ENCODE data around the gene UBASH3B.

The UBASH3B gene

GRCh38 chr11:122742301-122743018 lies 86.9 kb downstream of the UBASH3B start:
- no peak overlapping the region for H3K27ac ChIP-seq
- TF ChIP-seq ZFX (IDR thresholded peaks at IDR 0.05; ENCODE audit: borderline replicate concordance), result no peak
- no peak for TF ChIP-seq CTCF (IDR thresholded peaks at IDR 0.05)

GRCh38 chr11:122743097-122743741 lies 87.7 kb downstream of the UBASH3B start:
- no peak for TF ChIP-seq CTCF (IDR thresholded peaks at IDR 0.05)
- no peak for TF ChIP-seq ZFX (IDR thresholded peaks at IDR 0.05; ENCODE audit: borderline replicate concordance)
- H3K27ac ChIP-seq, result no peak overlapping the region

GRCh38 chr11:122743949-122744348 lies 88.4 kb downstream of the UBASH3B start:
- no peak overlapping the region for H3K27ac ChIP-seq
- no peak for TF ChIP-seq CTCF (IDR thresholded peaks at IDR 0.05)
- no peak for TF ChIP-seq ZFX (IDR thresholded peaks at IDR 0.05; ENCODE audit: borderline replicate concordance)

GRCh38 chr11:122744357-122744756 lies 88.8 kb downstream of the UBASH3B start:
- TF ChIP-seq CTCF (IDR thresholded peaks at IDR 0.05) (no peak), ZFX (IDR thresholded peaks at IDR 0.05; ENCODE audit: borderline replicate concordance) (no peak)
- H3K27ac ChIP-seq, result no peak overlapping the region

GRCh38 chr11:122745111-122745510 lies 89.6 kb downstream of the UBASH3B start:
- no peak overlapping the region for H3K27ac ChIP-seq
- no peak for TF ChIP-seq CTCF (IDR thresholded peaks at IDR 0.05)

- H3K27ac ChIP-seq, result no peak overlapping the region
- TF ChIP-seq ZFX (IDR thresholded peaks at IDR 0.05; ENCODE audit: borderline replicate concordance) (no peak), CTCF (IDR thresholded peaks at IDR 0.05) (no peak)
These were observed 90.5 kb downstream of the UBASH3B start for GRCh38 chr11:122746050-122746478.

GRCh38 chr11:122746611-122747244 lies 91.2 kb downstream of the UBASH3B start:
- H3K27ac ChIP-seq, result no peak overlapping the region
- TF ChIP-seq CTCF (IDR thresholded peaks at IDR 0.05) (no peak), ZFX (IDR thresholded peaks at IDR 0.05; ENCODE audit: borderline replicate concordance) (no peak)
